Measurements from ENCODE around the gene OSBPL9.

OSBPL9 gene

DNA sequence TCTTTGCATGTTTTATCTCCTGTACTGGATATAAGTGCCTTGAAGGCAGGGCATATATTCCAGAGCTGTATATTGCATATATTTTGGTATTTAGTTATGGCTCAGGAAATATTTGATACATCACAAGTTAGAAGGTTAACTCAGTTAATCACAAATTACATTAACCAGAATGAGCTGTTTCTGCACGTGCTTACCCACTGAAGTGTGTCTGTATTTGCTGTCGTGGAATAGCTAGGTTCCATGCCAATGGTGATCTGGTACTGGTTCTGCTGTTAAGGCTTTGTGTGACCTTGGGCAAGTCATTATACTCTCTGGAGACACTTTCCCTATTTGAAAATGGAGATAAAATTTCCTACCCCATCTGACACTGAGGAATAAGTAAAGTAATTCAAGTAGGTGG is 50.7 kb downstream of the OSBPL9 start:
- Histone ChIP-seq H3K4me3 (ENCODE audit: low read depth, low read length) (no peak overlapping the region), H3K36me3 (no peaks in the 10 kb centered on the region), H3K27me3 (no peaks in the 10 kb centered on the region), H3K4me1 (no peaks in the 10 kb centered on the region; the same call in 1 of the 2 replicates), H3K9me3 (no peaks in the 10 kb centered on the region)
- no peak for DNase-seq
- TF ChIP-seq CTCF (IDR thresholded peaks at IDR 0.05; ENCODE audit: low read depth, low read length): no peak

- TF ChIP-seq CTCF (IDR thresholded peaks at IDR 0.05; ENCODE audit: low read depth, low read length): no peak
- H3K4me3 ChIP-seq (ENCODE audit: low read depth, low read length): no peak overlapping the region
- DNase-seq: no peak
- H3K9me3 ChIP-seq: no peaks in the 10 kb centered on the region
- no peaks in the 10 kb centered on the region for H3K27me3 ChIP-seq
- H3K36me3 ChIP-seq: no peaks in the 10 kb centered on the region
- H3K4me1 ChIP-seq: no peaks in the 10 kb centered on the region; the same call in 1 of the 2 replicates
Observed at GRCh38 chr1:51669272-51669671, 52.4 kb downstream of the OSBPL9 start.

DNA sequence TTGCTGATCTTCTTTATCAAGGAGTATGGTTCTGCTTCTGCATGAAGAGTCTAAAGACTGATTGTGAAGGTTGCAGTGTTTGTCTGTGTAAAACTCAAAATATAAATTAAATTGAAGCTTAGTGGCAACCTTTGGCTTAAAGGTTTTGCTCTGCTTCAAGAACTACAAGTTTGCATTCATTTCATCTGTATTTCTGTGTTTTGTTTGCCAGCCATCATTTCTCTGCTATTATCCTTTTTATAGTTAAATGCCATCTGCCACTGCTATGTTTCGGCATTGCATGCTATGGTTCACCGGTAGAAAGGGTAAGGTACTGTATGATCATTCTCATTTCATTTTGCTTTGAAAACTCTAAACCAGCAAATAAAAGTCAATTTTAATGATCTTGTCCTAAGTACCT is 52.9 kb downstream of the OSBPL9 start:
- Histone ChIP-seq H3K4me1 (no peaks in the 10 kb centered on the region; the same call in 1 of the 2 replicates), H3K9me3 (no peaks in the 10 kb centered on the region), H3K27me3 (no peaks in the 10 kb centered on the region), H3K36me3 (no peaks in the 10 kb centered on the region), H3K4me3 (ENCODE audit: low read depth, low read length) (no peak overlapping the region)
- DNase-seq: no peak
- TF ChIP-seq CTCF (IDR thresholded peaks at IDR 0.05; ENCODE audit: low read depth, low read length): no peak

DNA sequence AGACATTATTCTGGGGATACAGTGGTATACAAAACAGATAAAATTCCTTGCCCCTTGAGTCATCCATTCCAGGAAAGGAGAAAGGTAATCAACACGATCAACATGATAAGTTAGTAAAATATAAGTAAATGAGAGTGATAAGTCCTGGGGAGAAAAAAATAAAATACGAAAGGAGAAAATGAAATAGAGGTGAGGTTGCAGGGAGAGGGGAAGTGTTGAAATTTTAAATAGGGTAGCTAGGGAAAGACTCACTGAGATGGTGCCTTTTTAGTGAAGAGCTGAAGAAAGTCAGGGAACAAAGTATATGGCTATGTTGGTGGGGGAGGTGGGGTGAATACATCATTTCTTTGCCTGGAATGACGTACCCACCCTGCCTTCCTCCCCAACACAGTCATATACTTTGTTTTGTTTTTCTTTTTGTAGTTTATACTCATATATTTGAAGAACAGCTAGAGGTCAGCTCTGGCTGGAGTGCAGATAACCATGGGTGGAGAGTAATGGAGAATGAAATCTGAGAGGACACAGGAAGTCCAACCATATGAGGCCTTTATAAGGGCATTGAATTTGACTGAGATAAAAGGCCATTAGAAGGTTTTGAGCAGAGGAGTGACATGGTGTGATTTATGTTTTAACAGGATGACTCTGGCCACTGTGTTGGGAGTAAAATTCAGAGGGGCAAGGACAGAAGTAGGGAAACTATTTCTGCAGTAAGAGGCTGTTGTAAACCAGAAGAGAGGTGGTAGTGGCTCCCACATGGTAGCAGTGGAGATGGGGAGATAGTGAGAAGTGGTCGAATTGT is 54.8 kb downstream of the OSBPL9 start:
- Histone ChIP-seq H3K4me3 (ENCODE audit: low read depth, low read length) (no peak overlapping the region), H3K9me3 (no peaks in the 10 kb centered on the region), H3K36me3 (no peaks in the 10 kb centered on the region), H3K4me1 (no peaks in the 10 kb centered on the region; the same call in 1 of the 2 replicates), H3K27me3 (no peaks in the 10 kb centered on the region)
- DNase-seq: no peak
- no peak for TF ChIP-seq CTCF (IDR thresholded peaks at IDR 0.05; ENCODE audit: low read depth, low read length)

GRCh38 chr1:51673279-51673678 is 56.4 kb downstream of the OSBPL9 start:
- no peaks in the 10 kb centered on the region; the same call in 1 of the 2 replicates for H3K4me1 ChIP-seq

More at GRCh38 chr1:51673279-51673678, 56.4 kb downstream of the OSBPL9 start:
- Histone ChIP-seq H3K9me3 (no peaks in the 10 kb centered on the region), H3K4me3 (ENCODE audit: low read depth, low read length) (no peak overlapping the region), H3K27me3 (no peaks in the 10 kb centered on the region), H3K36me3 (no peaks in the 10 kb centered on the region)
- TF ChIP-seq CTCF (IDR thresholded peaks at IDR 0.05; ENCODE audit: low read depth, low read length): no peak
- DNase-seq: no peak

All from BE2C (cell line).